Breast epithelium (tissue), 4 donors: ENCODE data around the gene KIZ. TPM values are rescaled to one million over a fixed set of nuclear protein-coding genes. Genes with fewer than 3 reads are reported as not detected.
A peak's percentile ranks its signal among the peaks of the same experiment; 100 is the strongest.

ENCODE experiments used
- DNase-seq, 2 donors: peaks; one replicate each; pipeline ENCODE4 v3.0.0-alpha.2; 2019; ENCODE audit warnings: low spot score in 2 of 2
- H3K27ac ChIP-seq, 2 donors: fragments of 200-600 bp; sonication (generic) in 1 of 2; one replicate each; pipeline ENCODE4 v1.5.1; 2016 to 2019; ENCODE audit warnings: mild to moderate bottlenecking in 1 of 2
- H3K27me3 ChIP-seq, 2 donors: fragments of 200-600 bp; sonication (generic) in 1 of 2; one replicate each; pipeline versions ENCODE4 v1.5.1 to v1.6.0; 2017 to 2019; ENCODE audit warnings: control low read depth in 1 of 2, mild to moderate bottlenecking in 1 of 2
- H3K36me3 ChIP-seq: fragments of 200-600 bp; one replicate; pipeline ENCODE4 v1.5.1; 2019
- H3K4me1 ChIP-seq, 2 donors: fragments of 200-600 bp; sonication (generic); one replicate each; pipeline ENCODE4 v1.5.1; 2016 to 2019; ENCODE audit warnings: control low read depth in 1 of 2
- H3K4me3 ChIP-seq, 3 donors: fragments of 200-600 bp; sonication (generic); 1 replicate in 2 of 3; 2 replicates in 1 of 3; pipeline ENCODE4 v1.5.1; 2016 to 2019; ENCODE audit warnings: mild to moderate bottlenecking in 3 of 3, moderate library complexity in 2 of 3
- H3K9me3 ChIP-seq, 2 donors: fragments of 200-600 bp; sonication (generic) in 1 of 2; one replicate each; pipeline ENCODE4 v1.5.1; 2016 to 2019; ENCODE audit warnings: control low read depth in 1 of 2
- CTCF ChIP-seq, 3 donors: fragments of 450-650 bp; IDR thresholded peaks; one replicate each; pipeline ENCODE4 v1.5.1; 2016 to 2017; ENCODE audit warnings: antibody characterized with exemption in 3 of 3, mild to moderate bottlenecking in 3 of 3, moderate library complexity in 3 of 3
- POLR2A ChIP-seq: fragments of 450-650 bp; IDR thresholded peaks from one replicate; pipeline ENCODE4 v1.6.1; 2016; ENCODE audit warnings: antibody characterized with exemption, mild to moderate bottlenecking, moderate library complexity
- POLR2AphosphoS5 ChIP-seq, 3 donors: sonication (generic); formaldehyde crosslinking; IDR thresholded peaks; one replicate each; pipeline ENCODE4 v1.6.1; 2017; ENCODE audit warnings: antibody characterized with exemption in 3 of 3
- intact Hi-C: fragments of 100-400 bp; cut with DNase I; formaldehyde crosslinking; loops from one replicate; pipeline ENCODE4 v1.15.1; 2023; ENCODE audit warnings: low total_unique reads
- total RNA-seq, 3 donors: library from RNA; depleted of rRNA; stranded (reverse); fragments of >200 nt; gene quantifications; one replicate each; pipeline ENCODE4 v1.1.0, GENCODE V29; 2016

KIZ gene
- total RNA-seq, 3 donors from 2014 or later = 29.8 to 46.2 (median 45.9) TPM

- Histone ChIP-seq H3K9me3 (no peaks in the 10 kb centered on the region), H3K36me3 (no peaks in the 10 kb centered on the region), H3K27me3 (peaks cover 4 to 74% of the 10 kb centered on the region in 2 donors), H3K4me1 (no peaks in the 10 kb centered on the region), H3K4me3 (no peak overlapping the region), H3K27ac (no peak overlapping the region)
- intact Hi-C loops = no loop called here
- DNase-seq = no peak
- TF ChIP-seq POLR2A = no peak
- TF ChIP-seq CTCF (IDR thresholded peaks at IDR 0.05) = no peak
- no peak for TF ChIP-seq POLR2AphosphoS5 (IDR thresholded peaks at IDR 0.05)
These were observed 29.4 kb upstream of the KIZ start for GRCh38 chr20:21096321-21097043.

- H3K27me3 ChIP-seq = peaks cover 4 to 82% of the 10 kb centered on the region in 2 donors
- no peak for DNase-seq
- peaks cover 0 to 8% of the 10 kb centered on the region in 2 donors for H3K4me1 ChIP-seq
- H3K36me3 ChIP-seq = no peaks in the 10 kb centered on the region
- intact Hi-C loops = no loop called here
- no peaks in the 10 kb centered on the region for H3K9me3 ChIP-seq
- TF ChIP-seq CTCF (IDR thresholded peaks at IDR 0.05) (no peak), POLR2A (no peak), POLR2AphosphoS5 (IDR thresholded peaks at IDR 0.05) (no peak)
- H3K4me3 ChIP-seq = peak overlapping the region; percentile 40 to 56 (median 42)
- no peak overlapping the region for H3K27ac ChIP-seq
These were observed 25.9 kb upstream of the KIZ start for GRCh38 chr20:21099751-21100577.

GRCh38 chr20:21100578-21101452 lies 25.1 kb upstream of the KIZ start:
- intact Hi-C loops = no loop called here
- no peak overlapping the region for H3K27ac ChIP-seq
- H3K27me3 ChIP-seq = peaks cover 9 to 91% of the 10 kb centered on the region in 2 donors
- peaks cover 0 to 13% of the 10 kb centered on the region in 2 donors for H3K4me1 ChIP-seq
- peak overlapping the region; percentile 40 to 56 (median 42) for H3K4me3 ChIP-seq
- TF ChIP-seq POLR2AphosphoS5 (IDR thresholded peaks at IDR 0.05) = no peak
- TF ChIP-seq CTCF (IDR thresholded peaks at IDR 0.05) = no peak
- no peak for DNase-seq
- no peaks in the 10 kb centered on the region for H3K36me3 ChIP-seq
- no peaks in the 10 kb centered on the region for H3K9me3 ChIP-seq

- no peaks in the 10 kb centered on the region for H3K36me3 ChIP-seq
- H3K4me3 ChIP-seq = peak overlapping the region; percentile 40 to 56 (median 42)
- DNase-seq = no peak
- no peak overlapping the region for H3K27ac ChIP-seq
- H3K4me1 ChIP-seq = peaks cover 0 to 17% of the 10 kb centered on the region in 2 donors
- intact Hi-C loops = no loop called here
- peaks cover 9 to 95% of the 10 kb centered on the region in 2 donors for H3K27me3 ChIP-seq
- TF ChIP-seq POLR2AphosphoS5 (IDR thresholded peaks at IDR 0.05) (no peak), CTCF (IDR thresholded peaks at IDR 0.05) (no peak), POLR2A (no peak)
- no peaks in the 10 kb centered on the region for H3K9me3 ChIP-seq
These were observed 24.4 kb upstream of the KIZ start for GRCh38 chr20:21101453-21101931.
